Thoracic aorta (tissue), 2 donors: Measurements from ENCODE around the gene HS6ST3. TPM values are rescaled to one million over a fixed set of nuclear protein-coding genes. Genes with fewer than 3 reads are reported as not detected.

Experiments
- ATAC-seq: fragments of 150-250 bp; one replicate; pipeline ENCODE4 v1.8.0; 2017; ENCODE audit warnings: low read depth; ENCODE audit not compliant: insufficient number of reproducible peaks, low FRiP score
- DNase-seq: peaks from one replicate; pipeline ENCODE4 v3.0.0-alpha.2; 2020; ENCODE audit warnings: low spot score
- H3K27ac ChIP-seq, 2 donors: fragments of 200-600 bp; sonication (generic); 1 replicate in 1 of 2; 2 replicates in 1 of 2; pipeline ENCODE4 v1.5.1; 2016; ENCODE audit warnings: mild to moderate bottlenecking in 2 of 2, moderate library complexity in 2 of 2
- H3K27me3 ChIP-seq: fragments of 200-600 bp; sonication (generic); replicated peaks from 2 replicates; pipeline ENCODE4 v1.6.0; 2016; ENCODE audit warnings: mild to moderate bottlenecking; ENCODE audit not compliant: insufficient read depth
- H3K36me3 ChIP-seq: fragments of 200-600 bp; sonication (generic); one replicate; pipeline ENCODE4 v1.5.1; 2016
- H3K4me1 ChIP-seq, 2 donors: fragments of 200-600 bp; sonication (generic); 1 replicate in 1 of 2; 2 replicates in 1 of 2; pipeline versions ENCODE4 v1.5.1 to v1.6.0; 2016; ENCODE audit warnings: low read depth in 2 of 2, mild to moderate bottlenecking in 1 of 2; ENCODE audit not compliant: control insufficient read depth in 1 of 2
- H3K4me3 ChIP-seq: fragments of 200-600 bp; sonication (generic); 2 replicates; pipeline ENCODE4 v1.5.1; 2016; ENCODE audit warnings: mild to moderate bottlenecking
- H3K9me3 ChIP-seq: fragments of 200-600 bp; sonication (generic); 2 replicates; pipeline ENCODE4 v1.5.1; 2016
- total RNA-seq, 2 donors: library from RNA; depleted of rRNA; stranded (reverse); fragments of >200 nt; gene quantifications; one replicate each; pipeline versions ENCODE4 v1.1.0 to v1.2.3, GENCODE V29; 2016
- TF ChIP-seq, protein P1 (sequence below): fragments of 200-600 bp; sonication (generic); IDR thresholded peaks from one replicate; pipeline ENCODE4 v1.5.1; 2019; ENCODE audit warnings: antibody characterized with exemption

HS6ST3 gene
- total RNA-seq, 2 donors from 2014 or later, result 1.1 to 1.8 TPM

- ATAC-seq (no peak), DNase-seq (no peak)
- Histone ChIP-seq H3K36me3 (no peaks in the 10 kb centered on the region), H3K27ac (no peak overlapping the region), H3K27me3 (no peaks in the 10 kb centered on the region), H3K9me3 (no peaks in the 10 kb centered on the region), H3K4me1 (peaks cover 3 to 6% of the 10 kb centered on the region in 2 donors), H3K4me3 (no peak overlapping the region)
- TF ChIP-seq, protein P1, sequence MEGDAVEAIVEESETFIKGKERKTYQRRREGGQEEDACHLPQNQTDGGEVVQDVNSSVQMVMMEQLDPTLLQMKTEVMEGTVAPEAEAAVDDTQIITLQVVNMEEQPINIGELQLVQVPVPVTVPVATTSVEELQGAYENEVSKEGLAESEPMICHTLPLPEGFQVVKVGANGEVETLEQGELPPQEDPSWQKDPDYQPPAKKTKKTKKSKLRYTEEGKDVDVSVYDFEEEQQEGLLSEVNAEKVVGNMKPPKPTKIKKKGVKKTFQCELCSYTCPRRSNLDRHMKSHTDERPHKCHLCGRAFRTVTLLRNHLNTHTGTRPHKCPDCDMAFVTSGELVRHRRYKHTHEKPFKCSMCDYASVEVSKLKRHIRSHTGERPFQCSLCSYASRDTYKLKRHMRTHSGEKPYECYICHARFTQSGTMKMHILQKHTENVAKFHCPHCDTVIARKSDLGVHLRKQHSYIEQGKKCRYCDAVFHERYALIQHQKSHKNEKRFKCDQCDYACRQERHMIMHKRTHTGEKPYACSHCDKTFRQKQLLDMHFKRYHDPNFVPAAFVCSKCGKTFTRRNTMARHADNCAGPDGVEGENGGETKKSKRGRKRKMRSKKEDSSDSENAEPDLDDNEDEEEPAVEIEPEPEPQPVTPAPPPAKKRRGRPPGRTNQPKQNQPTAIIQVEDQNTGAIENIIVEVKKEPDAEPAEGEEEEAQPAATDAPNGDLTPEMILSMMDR, result no peak
These were observed 3.2 kb upstream of the HS6ST3 start for GRCh38 chr13:96086736-96087135.

GRCh38 chr13:96089139-96089538 is 768 bp upstream of the HS6ST3 start:
- Histone ChIP-seq H3K4me3 (no peak overlapping the region), H3K36me3 (no peaks in the 10 kb centered on the region), H3K27ac (no peak overlapping the region), H3K27me3 (no peaks in the 10 kb centered on the region), H3K9me3 (no peaks in the 10 kb centered on the region), H3K4me1 (peaks cover 3 to 14% of the 10 kb centered on the region in 2 donors)
- TF ChIP-seq, protein P1, result no peak
- DNase-seq (no peak), ATAC-seq (no peak)

- no peaks in the 10 kb centered on the region for H3K9me3 ChIP-seq
- no peaks in the 10 kb centered on the region for H3K36me3 ChIP-seq
- H3K4me1 ChIP-seq, result peaks cover 3 to 14% of the 10 kb centered on the region in 2 donors
- no peaks in the 10 kb centered on the region for H3K27me3 ChIP-seq
- no peak overlapping the region for H3K27ac ChIP-seq
- DNase-seq (no peak), ATAC-seq (no peak)
- TF ChIP-seq, protein P1, result no peak
- peak overlapping the region; percentile 73 for H3K4me3 ChIP-seq
These were observed 564 bp downstream of the HS6ST3 start for GRCh38 chr13:96090240-96091101.

- ATAC-seq (no peak), DNase-seq (no peak)
- H3K27me3 ChIP-seq, result no peaks in the 10 kb centered on the region
These were observed 1.5 kb downstream of the HS6ST3 start for GRCh38 chr13:96091164-96092117.

More at GRCh38 chr13:96091164-96092117, 1.5 kb downstream of the HS6ST3 start:
- H3K9me3 ChIP-seq, result no peaks in the 10 kb centered on the region
- TF ChIP-seq, protein P1, result no peak
- H3K27ac ChIP-seq, result no peak overlapping the region
- H3K4me3 ChIP-seq, result peak overlapping the region; percentile 64
- peaks cover 3 to 14% of the 10 kb centered on the region in 2 donors for H3K4me1 ChIP-seq
- no peaks in the 10 kb centered on the region for H3K36me3 ChIP-seq
